GM19043 (cell line): Measurements from ENCODE around the gene RMND5B.
"Not testable (repeated sequence)": the region's sequence is repeated elsewhere in the genome, so short reads cannot be mapped to it uniquely, and the experiment has no call there.

Experiments
- ATAC-seq: cut with Tn5 transposase; IDR thresholded peaks from one replicate; pipeline ENCODE4 v1.9.1; 2021; ENCODE audit warnings: low read depth; ENCODE audit not compliant: unreplicated experiment

RMND5B gene

GRCh38 chr5:178162481-178162880, 31.7 kb downstream of the RMND5B start:
- ATAC-seq = no peak

- ATAC-seq = peak; percentile 85
Measured at GRCh38 chr5:178163772-178164735, 33.2 kb downstream of the RMND5B start.

GRCh38 chr5:178165581-178165980, 34.8 kb downstream of the RMND5B start:
- ATAC-seq = no peak

GRCh38 chr5:178170455-178170854, 39.6 kb downstream of the RMND5B start:
- ATAC-seq = no peak

- ATAC-seq = no peak
Measured at GRCh38 chr5:178174456-178174855, 43.6 kb downstream of the RMND5B start.

GRCh38 chr5:178176791-178177190, 46.0 kb downstream of the RMND5B start:
- ATAC-seq = no peak

GRCh38 chr5:178177569-178177968, 46.8 kb downstream of the RMND5B start:
- no peak for ATAC-seq

- no peak for ATAC-seq
Measured at GRCh38 chr5:178180141-178180863, 49.5 kb downstream of the RMND5B start.

- no peak for ATAC-seq
Measured at GRCh38 chr5:178182158-178182876, 51.5 kb downstream of the RMND5B start.

- no peak for ATAC-seq
Measured at GRCh38 chr5:178186427-178186826, 55.6 kb downstream of the RMND5B start.

GRCh38 chr5:178187014-178187413, 56.2 kb downstream of the RMND5B start, which contains the start of gene GMCL2:
TSS of gene GMCL2 (minus strand) at chr5:178187371. CDS start at chr5:178187299, 72 bp downstream.
- ATAC-seq = no peak

GRCh38 chr5:178189433-178189832, 58.6 kb downstream of the RMND5B start:
- ATAC-seq = no peak

GRCh38 chr5:178191661-178192060, 60.8 kb downstream of the RMND5B start:
- ATAC-seq = no peak

- no peak for ATAC-seq
Measured at GRCh38 chr5:178192244-178192643, 61.4 kb downstream of the RMND5B start.

- no peak for ATAC-seq
Measured at GRCh38 chr5:178192787-178193186, 62.0 kb downstream of the RMND5B start.

- no peak for ATAC-seq
Measured at GRCh38 chr5:178193251-178193809, 62.5 kb downstream of the RMND5B start.

GRCh38 chr5:178194026-178194425, 63.2 kb downstream of the RMND5B start:
- ATAC-seq = no peak

GRCh38 chr5:178196281-178196812, 65.5 kb downstream of the RMND5B start:
- no peak for ATAC-seq

- ATAC-seq = no peak
Measured at GRCh38 chr5:178196986-178197385, 66.2 kb downstream of the RMND5B start.

GRCh38 chr5:178198151-178198550, 67.3 kb downstream of the RMND5B start:
- ATAC-seq = not testable (repeated sequence)
